GM04504 (cell line): ENCODE measurements around the gene ELAVL1.

Experiments
- DNase-seq: peaks from one replicate; pipeline ENCODE4 v3.0.0-alpha.2; 2012; ENCODE audit warnings: low read depth

The ELAVL1 gene

GRCh38 chr19:7983995-7984837 is 21.2 kb downstream of the ELAVL1 start:
- no peak for DNase-seq

GRCh38 chr19:7983286-7983950 is 22.0 kb downstream of the ELAVL1 start:
- DNase-seq, result no peak

GRCh38 chr19:7982651-7983099 is 22.8 kb downstream of the ELAVL1 start:
- DNase-seq, result no peak

- DNase-seq, result no peak
Measured at GRCh38 chr19:7982103-7982502, 23.3 kb downstream of the ELAVL1 start.

- no peak for DNase-seq
Measured at GRCh38 chr19:7981661-7982060, 23.8 kb downstream of the ELAVL1 start.

GRCh38 chr19:7981199-7981598 is 24.2 kb downstream of the ELAVL1 start:
- DNase-seq, result no peak

- no peak for DNase-seq
Measured at GRCh38 chr19:7980635-7981121, 24.8 kb downstream of the ELAVL1 start.

- no peak for DNase-seq
Measured at GRCh38 chr19:7980168-7980567, 25.3 kb downstream of the ELAVL1 start.

- DNase-seq, result no peak
Measured at GRCh38 chr19:7979559-7979958, 25.9 kb downstream of the ELAVL1 start.

- no peak for DNase-seq
Measured at GRCh38 chr19:7979011-7979410, 26.4 kb downstream of the ELAVL1 start.

- no peak for DNase-seq
Measured at GRCh38 chr19:7978179-7978825, 27.1 kb downstream of the ELAVL1 start.

GRCh38 chr19:7977723-7978040 is 27.8 kb downstream of the ELAVL1 start:
- no peak for DNase-seq

- no peak for DNase-seq
Measured at GRCh38 chr19:7977021-7977722, 28.3 kb downstream of the ELAVL1 start.

GRCh38 chr19:7976461-7976860 is 29.0 kb downstream of the ELAVL1 start:
- no peak for DNase-seq

GRCh38 chr19:7975037-7975436 is 30.4 kb downstream of the ELAVL1 start:
- no peak for DNase-seq

- DNase-seq, result no peak
Measured at GRCh38 chr19:7973883-7974282, 31.6 kb downstream of the ELAVL1 start.

- no peak for DNase-seq
Measured at GRCh38 chr19:7971553-7972520, 33.6 kb downstream of the ELAVL1 start.

GRCh38 chr19:7970716-7971448 is 34.6 kb downstream of the ELAVL1 start:
- DNase-seq, result no peak

GRCh38 chr19:7969555-7969939 is 35.9 kb downstream of the ELAVL1 start:
- DNase-seq, result no peak

- DNase-seq, result no peak
Measured at GRCh38 chr19:7968796-7969554, 36.5 kb downstream of the ELAVL1 start.
